ENCODE data around the gene CDH13.

The CDH13 gene

GRCh38 chr16:82720414-82720813 lies 93.6 kb downstream of the CDH13 start:
- Histone ChIP-seq H3K4me1 (ENCODE audit: insufficient read depth, low read length) (no peaks in the 10 kb centered on the region), H3K9ac (ENCODE audit: low read depth, low read length) (no peak overlapping the region), H3K4me3 (ENCODE audit: low read depth in 1 of 2, low read length in 2 of 2) (no peak overlapping the region), H3K4me2 (ENCODE audit: insufficient read depth, low read length) (no peak overlapping the region), H3K27ac (ENCODE audit: low read length) (no peak overlapping the region), H2AFZ (ENCODE audit: low read depth, low read length) (no peak overlapping the region), H3K27me3 (ENCODE audit: insufficient read depth, low read length, poor library complexity) (peaks cover 4% of the 10 kb centered on the region), H4K20me1 (ENCODE audit: insufficient read depth, low read length) (no peaks in the 10 kb centered on the region), H3K36me3 (ENCODE audit: insufficient read depth, low read length) (no peaks in the 10 kb centered on the region), H3K9me3 (ENCODE audit: insufficient read depth, low read length, severe bottlenecking) (no peaks in the 10 kb centered on the region), H3K79me2 (ENCODE audit: insufficient read depth, low read length) (no peaks in the 10 kb centered on the region)
- TF ChIP-seq CTCF (IDR thresholded peaks at IDR 0.05; ENCODE audit: borderline replicate concordance, extremely low read depth, low read length, poor library complexity, severe bottlenecking) = no peak
- TF ChIP-seq EZH2 (IDR thresholded peaks at IDR 0.05; ENCODE audit: borderline replicate concordance, low read depth, low read length, severe bottlenecking) = no peak
- ATAC-seq (ENCODE audit: insufficient read depth, low read depth) (no peak), DNase-seq (no peak)

GRCh38 chr16:82726306-82726705 lies 99.5 kb downstream of the CDH13 start:
- no peak for ATAC-seq (ENCODE audit: insufficient read depth, low read depth)

GRCh38 chr16:82728901-82729300 lies 102.1 kb downstream of the CDH13 start:
- Histone ChIP-seq H2AFZ (ENCODE audit: low read depth, low read length) (no peak overlapping the region), H3K79me2 (ENCODE audit: insufficient read depth, low read length) (no peaks in the 10 kb centered on the region), H3K4me3 (ENCODE audit: low read depth in 1 of 2, low read length in 2 of 2) (no peak overlapping the region), H3K4me1 (ENCODE audit: insufficient read depth, low read length) (no peaks in the 10 kb centered on the region), H3K9me3 (ENCODE audit: insufficient read depth, low read length, severe bottlenecking) (no peaks in the 10 kb centered on the region), H3K4me2 (ENCODE audit: insufficient read depth, low read length) (no peak overlapping the region), H3K27ac (ENCODE audit: low read length) (no peak overlapping the region), H3K27me3 (ENCODE audit: insufficient read depth, low read length, poor library complexity) (no peaks in the 10 kb centered on the region), H4K20me1 (ENCODE audit: insufficient read depth, low read length) (no peaks in the 10 kb centered on the region), H3K9ac (ENCODE audit: low read depth, low read length) (no peak overlapping the region), H3K36me3 (ENCODE audit: insufficient read depth, low read length) (no peaks in the 10 kb centered on the region)
- TF ChIP-seq CTCF (IDR thresholded peaks at IDR 0.05; ENCODE audit: borderline replicate concordance, extremely low read depth, low read length, poor library complexity, severe bottlenecking) = no peak
- no peak for TF ChIP-seq EZH2 (IDR thresholded peaks at IDR 0.05; ENCODE audit: borderline replicate concordance, low read depth, low read length, severe bottlenecking)
- ATAC-seq (ENCODE audit: insufficient read depth, low read depth) (no peak), DNase-seq (no peak)

More at GRCh38 chr16:82726306-82726705, 99.5 kb downstream of the CDH13 start:
- no peaks in the 10 kb centered on the region for H4K20me1 ChIP-seq (ENCODE audit: insufficient read depth, low read length)
- no peaks in the 10 kb centered on the region for H3K27me3 ChIP-seq (ENCODE audit: insufficient read depth, low read length, poor library complexity)
- no peaks in the 10 kb centered on the region for H3K4me1 ChIP-seq (ENCODE audit: insufficient read depth, low read length)
- no peak overlapping the region for H3K4me3 ChIP-seq (ENCODE audit: low read depth in 1 of 2, low read length in 2 of 2)
- no peaks in the 10 kb centered on the region for H3K9me3 ChIP-seq (ENCODE audit: insufficient read depth, low read length, severe bottlenecking)
- H2AFZ ChIP-seq (ENCODE audit: low read depth, low read length) = no peak overlapping the region
- no peak for DNase-seq
- no peaks in the 10 kb centered on the region for H3K79me2 ChIP-seq (ENCODE audit: insufficient read depth, low read length)
- no peak overlapping the region for H3K27ac ChIP-seq (ENCODE audit: low read length)
- H3K36me3 ChIP-seq (ENCODE audit: insufficient read depth, low read length) = no peaks in the 10 kb centered on the region
- H3K4me2 ChIP-seq (ENCODE audit: insufficient read depth, low read length) = no peak overlapping the region
- TF ChIP-seq CTCF (IDR thresholded peaks at IDR 0.05; ENCODE audit: borderline replicate concordance, extremely low read depth, low read length, poor library complexity, severe bottlenecking) (no peak), EZH2 (IDR thresholded peaks at IDR 0.05; ENCODE audit: borderline replicate concordance, low read depth, low read length, severe bottlenecking) (no peak)
- H3K9ac ChIP-seq (ENCODE audit: low read depth, low read length) = no peak overlapping the region

- ATAC-seq (ENCODE audit: insufficient read depth, low read depth) = no peak
- Histone ChIP-seq H3K79me2 (ENCODE audit: insufficient read depth, low read length) (no peaks in the 10 kb centered on the region), H3K9ac (ENCODE audit: low read depth, low read length) (no peak overlapping the region), H3K36me3 (ENCODE audit: insufficient read depth, low read length) (no peaks in the 10 kb centered on the region), H3K27me3 (ENCODE audit: insufficient read depth, low read length, poor library complexity) (no peaks in the 10 kb centered on the region), H3K4me3 (ENCODE audit: low read depth in 1 of 2, low read length in 2 of 2) (no peak overlapping the region), H2AFZ (ENCODE audit: low read depth, low read length) (no peak overlapping the region), H3K4me2 (ENCODE audit: insufficient read depth, low read length) (no peak overlapping the region), H3K27ac (ENCODE audit: low read length) (no peak overlapping the region), H3K9me3 (ENCODE audit: insufficient read depth, low read length, severe bottlenecking) (no peaks in the 10 kb centered on the region), H4K20me1 (ENCODE audit: insufficient read depth, low read length) (no peaks in the 10 kb centered on the region), H3K4me1 (ENCODE audit: insufficient read depth, low read length) (no peaks in the 10 kb centered on the region)
- no peak for DNase-seq
- TF ChIP-seq CTCF (IDR thresholded peaks at IDR 0.05; ENCODE audit: borderline replicate concordance, extremely low read depth, low read length, poor library complexity, severe bottlenecking) (no peak), EZH2 (IDR thresholded peaks at IDR 0.05; ENCODE audit: borderline replicate concordance, low read depth, low read length, severe bottlenecking) (no peak)
Observed at GRCh38 chr16:82730901-82731300, 104.1 kb downstream of the CDH13 start.
